Subcutaneous adipose tissue (tissue), 4 donors: ENCODE data around the gene SEC23B. TPM values are rescaled to one million over a fixed set of nuclear protein-coding genes. Genes with fewer than 3 reads are reported as not detected.

ENCODE experiments used
- CTCF ChIP-seq: fragments of 450-650 bp; IDR thresholded peaks from one replicate; pipeline ENCODE4 v1.5.1; 2016; ENCODE audit warnings: low read depth, mild to moderate bottlenecking, control low read depth, antibody characterized with exemption, moderate library complexity
- total RNA-seq, 4 donors: library from RNA; depleted of rRNA; stranded (reverse); fragments of >200 nt; gene quantifications; one replicate each; pipeline ENCODE4 v1.1.0, GENCODE V29; 2016

SEC23B gene
- total RNA-seq, 4 donors from 2014 or later = 20.0 to 35.9 (median 25.4) TPM

- TF ChIP-seq CTCF = no peak
Observed at GRCh38 chr20:18488301-18488700, 19.4 kb upstream of the SEC23B start.

- TF ChIP-seq CTCF = no peak
Observed at GRCh38 chr20:18496042-18496441, 11.7 kb upstream of the SEC23B start.

- TF ChIP-seq CTCF = no peak
Observed at GRCh38 chr20:18496740-18497592, 10.8 kb upstream of the SEC23B start, which contains the start of gene RBBP9. Gene RBBP9 (minus strand): TSS chr20:18497225. CDS start chr20:18497167, 58 bp downstream.

GRCh38 chr20:18497603-18498002 is 10.1 kb upstream of the SEC23B start:
- TF ChIP-seq CTCF = no peak

GRCh38 chr20:18504479-18505060 is 3.2 kb upstream of the SEC23B start:
- TF ChIP-seq CTCF = no peak

- no peak for TF ChIP-seq CTCF
Observed at GRCh38 chr20:18506744-18507143, 996 bp upstream of the SEC23B start.

GRCh38 chr20:18511571-18511970 is 3.8 kb downstream of the SEC23B start:
- TF ChIP-seq CTCF = no peak
